Measurements from ENCODE around the gene RNF217. TPM values are rescaled to one million over a fixed set of nuclear protein-coding genes. Genes with fewer than 3 reads are reported as not detected.

Gene RNF217
- total and polyA plus RNA-seq, 5 donors from 2014 or later, result 0.12 TPM; not detected in 4

DNA sequence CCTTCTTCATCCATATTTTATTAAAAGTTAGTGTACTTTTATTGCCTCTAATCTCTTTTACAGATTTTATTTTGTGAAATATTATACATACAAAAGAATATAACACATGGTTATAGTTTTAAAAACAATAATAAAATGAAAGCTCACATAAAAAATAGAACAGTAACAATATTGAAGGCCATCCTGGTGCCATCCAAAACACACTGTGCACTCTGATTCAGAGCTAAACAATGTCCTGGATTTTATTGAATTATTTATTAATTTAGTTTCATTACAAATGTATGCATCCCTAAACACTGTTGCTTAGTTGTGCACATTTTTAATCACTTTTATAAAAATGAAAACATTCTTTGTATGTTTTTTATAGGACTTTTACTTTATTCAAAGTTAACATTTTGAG is 32.9 kb downstream of the RNF217 start:
- no peaks in the 10 kb centered on the region for H3K4me1 Mint-ChIP-seq
- H3K9me3 Mint-ChIP-seq, result peaks cover 0 to 4% (median 0%) of the 10 kb centered on the region in 7 donors
- ATAC-seq (ENCODE audit: low read depth in 2 of 2), result no peak
- no peaks in the 10 kb centered on the region for H3K36me3 Mint-ChIP-seq
- Histone ChIP-seq H3K9me3 (ENCODE audit: control insufficient read depth in 2 of 2, low read length in 2 of 2) (no peaks in the 10 kb centered on the region), H3K36me3 (ENCODE audit: control insufficient read depth, insufficient read depth, low read length) (no peaks in the 10 kb centered on the region), H3K27me3 (ENCODE audit: control insufficient read depth, insufficient read depth, low read length) (no peaks in the 10 kb centered on the region), H3K4me3 (ENCODE audit: low read depth, low read length) (no peak overlapping the region), H3K27ac (ENCODE audit: insufficient read depth, low read length, poor library complexity, severe bottlenecking) (no peak overlapping the region), H3K4me1 (ENCODE audit: control insufficient read depth, insufficient read depth, low read length, poor library complexity, severe bottlenecking) (no peaks in the 10 kb centered on the region)
- DNase-seq, result no peak
- no peak overlapping the region for H3K27ac Mint-ChIP-seq
- H3K4me3 Mint-ChIP-seq, result no peak overlapping the region
- H3K27me3 Mint-ChIP-seq, result no peaks in the 10 kb centered on the region

DNA sequence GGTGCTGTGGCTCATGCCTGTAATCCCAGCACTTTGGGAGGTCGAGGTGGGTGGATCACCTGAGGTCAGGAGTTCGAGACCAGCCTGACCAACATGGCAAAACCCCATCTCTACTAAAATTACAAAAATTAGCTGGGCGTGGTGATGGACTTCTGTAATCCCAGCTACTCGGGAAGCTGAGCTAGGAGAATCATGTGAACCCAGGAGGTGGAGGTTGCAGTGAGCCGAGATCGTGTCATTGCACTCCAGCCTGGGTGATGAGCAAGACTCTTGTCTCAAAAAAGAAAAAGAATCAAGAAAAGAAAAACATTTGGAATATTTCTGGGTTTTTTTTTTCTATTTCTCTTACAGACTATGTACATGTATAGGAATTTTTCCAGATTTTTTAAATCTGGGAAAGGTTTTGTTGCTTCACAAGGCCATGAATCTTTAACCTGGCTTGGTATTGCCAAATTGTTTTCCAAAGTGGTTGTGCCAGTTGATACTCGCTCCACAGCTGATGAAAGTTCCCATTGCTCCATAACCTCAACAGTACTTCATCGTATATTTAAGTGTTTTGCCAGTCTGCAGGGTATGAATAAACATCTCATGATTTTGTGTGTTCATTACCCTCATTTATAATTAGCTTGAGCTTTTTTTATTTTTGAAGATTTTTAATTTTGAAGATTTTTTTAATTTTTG is 33.5 kb downstream of the RNF217 start:
- Mint-ChIP-seq H3K9me3 (peaks cover 0 to 4% (median 0%) of the 10 kb centered on the region in 7 donors), H3K36me3 (no peaks in the 10 kb centered on the region), H3K4me1 (no peaks in the 10 kb centered on the region), H3K4me3 (no peak overlapping the region), H3K27ac (no peak overlapping the region), H3K27me3 (no peaks in the 10 kb centered on the region)
- ATAC-seq (ENCODE audit: low read depth in 2 of 2), result no peak
- no peak for DNase-seq
- no peak overlapping the region for H3K27ac ChIP-seq (ENCODE audit: insufficient read depth, low read length, poor library complexity, severe bottlenecking)
- H3K36me3 ChIP-seq (ENCODE audit: control insufficient read depth, insufficient read depth, low read length), result no peaks in the 10 kb centered on the region
- H3K27me3 ChIP-seq (ENCODE audit: control insufficient read depth, insufficient read depth, low read length), result no peaks in the 10 kb centered on the region
- H3K4me1 ChIP-seq (ENCODE audit: control insufficient read depth, insufficient read depth, low read length, poor library complexity, severe bottlenecking), result no peaks in the 10 kb centered on the region
- H3K4me3 ChIP-seq (ENCODE audit: low read depth, low read length), result no peak overlapping the region
- no peaks in the 10 kb centered on the region for H3K9me3 ChIP-seq (ENCODE audit: control insufficient read depth in 2 of 2, low read length in 2 of 2)

DNA sequence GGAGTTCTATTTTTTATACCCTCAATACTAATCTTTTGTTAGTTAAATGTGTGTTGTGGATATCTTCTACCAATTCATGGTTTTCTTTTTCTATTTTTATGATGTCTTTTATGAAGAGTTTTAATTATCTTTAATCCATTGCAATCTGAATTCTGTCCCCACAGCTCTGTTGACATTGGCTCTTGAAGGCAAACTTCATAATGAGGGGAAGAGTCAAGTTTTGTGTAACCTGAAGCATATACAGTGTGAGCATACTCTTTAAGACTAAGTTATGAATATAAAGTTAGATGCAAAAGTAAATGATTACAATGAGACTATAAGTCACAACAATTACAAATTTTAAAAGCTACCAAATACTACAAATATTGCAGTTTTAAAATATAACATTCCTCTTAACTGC is 34.2 kb downstream of the RNF217 start:
- no peak for DNase-seq
- Mint-ChIP-seq H3K4me3 (no peak overlapping the region), H3K27me3 (no peaks in the 10 kb centered on the region), H3K27ac (no peak overlapping the region), H3K4me1 (no peaks in the 10 kb centered on the region), H3K36me3 (no peaks in the 10 kb centered on the region), H3K9me3 (peaks cover 0 to 4% (median 0%) of the 10 kb centered on the region in 7 donors)
- no peak for ATAC-seq (ENCODE audit: low read depth in 2 of 2)
- Histone ChIP-seq H3K27me3 (ENCODE audit: control insufficient read depth, insufficient read depth, low read length) (no peaks in the 10 kb centered on the region), H3K36me3 (ENCODE audit: control insufficient read depth, insufficient read depth, low read length) (no peaks in the 10 kb centered on the region), H3K4me3 (ENCODE audit: low read depth, low read length) (no peak overlapping the region), H3K4me1 (ENCODE audit: control insufficient read depth, insufficient read depth, low read length, poor library complexity, severe bottlenecking) (no peaks in the 10 kb centered on the region), H3K9me3 (ENCODE audit: control insufficient read depth in 2 of 2, low read length in 2 of 2) (no peaks in the 10 kb centered on the region), H3K27ac (ENCODE audit: insufficient read depth, low read length, poor library complexity, severe bottlenecking) (no peak overlapping the region)

DNA sequence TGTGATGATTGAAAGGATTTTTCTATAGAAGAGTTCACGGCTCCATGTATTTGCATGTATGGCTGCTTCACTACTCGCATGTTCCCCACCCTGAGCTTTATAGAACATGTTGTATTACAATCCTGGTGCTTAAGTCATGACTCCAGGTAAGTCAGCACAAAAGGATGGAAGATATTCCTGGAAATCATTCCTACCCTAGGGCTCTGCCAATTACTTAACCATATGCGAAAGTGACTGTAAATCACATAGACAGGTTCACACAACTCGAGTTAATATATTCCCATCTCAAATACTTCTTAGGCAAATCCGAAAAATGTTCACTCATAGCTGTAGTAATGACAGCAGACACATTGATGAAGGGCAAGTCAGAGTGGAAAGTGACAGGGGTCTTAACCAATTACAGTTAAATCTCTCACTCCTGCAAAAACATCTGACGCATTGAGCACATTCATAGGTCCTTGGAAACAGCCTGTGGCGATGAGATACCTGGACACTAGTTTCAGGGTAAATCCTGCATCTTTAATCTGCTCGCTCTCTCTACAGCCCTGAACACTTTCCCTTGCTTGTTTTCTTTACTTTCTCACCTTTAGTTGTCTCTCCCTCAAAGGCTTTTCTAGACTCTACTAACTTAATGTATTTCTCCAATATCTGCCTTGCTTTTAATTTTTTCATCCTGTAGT is 35.1 kb downstream of the RNF217 start:
- H3K27me3 ChIP-seq (ENCODE audit: control insufficient read depth, insufficient read depth, low read length), result no peaks in the 10 kb centered on the region
- H3K9me3 Mint-ChIP-seq, result peaks cover 0 to 4% (median 0%) of the 10 kb centered on the region in 7 donors
- H3K4me3 Mint-ChIP-seq, result no peak overlapping the region
- H3K36me3 Mint-ChIP-seq, result no peaks in the 10 kb centered on the region
- H3K36me3 ChIP-seq (ENCODE audit: control insufficient read depth, insufficient read depth, low read length), result no peaks in the 10 kb centered on the region
- no peaks in the 10 kb centered on the region for H3K9me3 ChIP-seq (ENCODE audit: control insufficient read depth in 2 of 2, low read length in 2 of 2)
- ATAC-seq (ENCODE audit: low read depth in 2 of 2) (no peak), DNase-seq (no peak)
- H3K4me1 ChIP-seq (ENCODE audit: control insufficient read depth, insufficient read depth, low read length, poor library complexity, severe bottlenecking), result no peaks in the 10 kb centered on the region
- no peaks in the 10 kb centered on the region for H3K4me1 Mint-ChIP-seq
- no peak overlapping the region for H3K27ac Mint-ChIP-seq
- H3K27me3 Mint-ChIP-seq, result no peaks in the 10 kb centered on the region
- H3K27ac ChIP-seq (ENCODE audit: insufficient read depth, low read length, poor library complexity, severe bottlenecking), result no peak overlapping the region
- H3K4me3 ChIP-seq (ENCODE audit: low read depth, low read length), result no peak overlapping the region

DNA sequence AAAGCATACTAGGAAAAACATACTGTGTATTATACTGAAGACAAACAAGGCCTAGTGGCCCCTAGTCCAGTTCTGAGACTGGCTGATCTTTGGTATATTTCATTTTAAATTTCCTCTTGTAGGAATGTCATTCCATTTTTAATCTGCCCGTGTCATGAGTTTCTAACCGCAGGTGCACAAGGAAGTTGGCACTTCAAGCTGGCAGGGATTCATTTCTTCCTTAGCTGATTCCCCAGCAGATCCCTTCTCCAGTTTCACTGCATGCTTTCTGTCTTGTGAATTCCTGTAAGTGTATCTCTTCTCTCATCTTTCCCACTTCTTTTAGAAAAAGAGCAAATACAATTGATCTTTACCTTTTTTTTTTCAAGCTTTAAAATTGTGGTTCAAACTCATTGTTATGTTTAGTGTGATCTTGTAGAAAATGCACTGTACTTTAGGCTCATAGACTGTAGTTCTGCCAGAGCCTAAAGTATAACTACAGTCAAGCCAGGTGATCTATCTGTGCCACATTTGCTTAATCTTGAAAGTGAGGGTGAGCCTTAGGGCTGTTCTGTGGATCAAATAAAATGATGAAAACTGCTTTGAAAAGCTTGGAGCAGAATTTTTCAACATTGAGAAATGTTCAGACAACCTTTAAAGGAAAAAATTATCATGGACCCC is 37.0 kb downstream of the RNF217 start:
- Histone ChIP-seq H3K4me3 (ENCODE audit: low read depth, low read length) (no peak overlapping the region), H3K27me3 (ENCODE audit: control insufficient read depth, insufficient read depth, low read length) (no peaks in the 10 kb centered on the region), H3K4me1 (ENCODE audit: control insufficient read depth, insufficient read depth, low read length, poor library complexity, severe bottlenecking) (no peaks in the 10 kb centered on the region), H3K27ac (ENCODE audit: insufficient read depth, low read length, poor library complexity, severe bottlenecking) (no peak overlapping the region), H3K36me3 (ENCODE audit: control insufficient read depth, insufficient read depth, low read length) (no peaks in the 10 kb centered on the region), H3K9me3 (ENCODE audit: control insufficient read depth in 2 of 2, low read length in 2 of 2) (no peaks in the 10 kb centered on the region)
- Mint-ChIP-seq H3K27me3 (no peaks in the 10 kb centered on the region), H3K4me1 (no peaks in the 10 kb centered on the region), H3K4me3 (no peak overlapping the region), H3K9me3 (peaks cover 0 to 5% (median 0%) of the 10 kb centered on the region in 7 donors), H3K27ac (no peak overlapping the region), H3K36me3 (no peaks in the 10 kb centered on the region)
- DNase-seq (no peak), ATAC-seq (ENCODE audit: low read depth in 2 of 2) (no peak)

DNA sequence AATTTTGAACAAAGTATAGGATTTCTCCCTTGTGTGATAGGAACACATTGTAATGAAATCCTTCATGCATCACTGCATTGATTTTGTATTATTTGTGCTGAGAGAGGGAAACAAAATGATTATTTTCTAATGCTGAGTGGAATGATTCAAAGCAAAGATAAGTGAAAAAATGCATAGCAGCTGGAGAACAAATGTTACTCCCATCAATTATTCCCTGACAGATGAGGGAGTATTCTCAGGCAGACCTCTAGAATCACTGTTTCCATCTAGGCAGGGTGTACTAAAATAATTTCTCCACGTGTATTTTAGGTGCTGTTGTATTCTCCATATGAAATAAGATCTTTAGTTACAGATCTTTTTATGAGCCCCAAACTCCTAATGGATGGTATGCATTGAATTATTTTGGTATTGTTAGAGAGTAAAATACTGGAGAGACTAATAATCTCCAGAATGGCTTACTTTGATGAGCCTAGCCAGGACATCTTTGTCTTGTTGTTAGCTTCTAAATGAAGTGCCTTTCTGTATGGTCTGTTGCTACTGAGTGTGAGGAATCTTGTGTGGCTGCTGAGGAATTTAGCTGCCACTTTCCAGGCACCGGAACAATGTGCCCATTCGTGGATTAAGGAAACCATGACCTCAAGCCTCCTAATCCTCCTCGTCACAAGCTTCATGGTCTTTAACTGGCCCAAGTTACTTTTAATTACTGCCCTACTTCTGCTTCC is 39.6 kb downstream of the RNF217 start:
- no peaks in the 10 kb centered on the region for H3K36me3 Mint-ChIP-seq
- peaks cover 0 to 7% (median 0%) of the 10 kb centered on the region in 7 donors for H3K9me3 Mint-ChIP-seq
- no peaks in the 10 kb centered on the region for H3K27me3 ChIP-seq (ENCODE audit: control insufficient read depth, insufficient read depth, low read length)
- peaks cover 4% of the 10 kb centered on the region for H3K27me3 Mint-ChIP-seq
- H3K4me1 ChIP-seq (ENCODE audit: control insufficient read depth, insufficient read depth, low read length, poor library complexity, severe bottlenecking), result no peaks in the 10 kb centered on the region
- H3K27ac Mint-ChIP-seq, result no peak overlapping the region
- no peak overlapping the region for H3K27ac ChIP-seq (ENCODE audit: insufficient read depth, low read length, poor library complexity, severe bottlenecking)
- H3K4me3 ChIP-seq (ENCODE audit: low read depth, low read length), result no peak overlapping the region
- H3K36me3 ChIP-seq (ENCODE audit: control insufficient read depth, insufficient read depth, low read length), result no peaks in the 10 kb centered on the region
- no peak overlapping the region for H3K4me3 Mint-ChIP-seq
- ATAC-seq (ENCODE audit: low read depth in 2 of 2) (no peak), DNase-seq (no peak)
- H3K9me3 ChIP-seq (ENCODE audit: control insufficient read depth in 2 of 2, low read length in 2 of 2), result no peaks in the 10 kb centered on the region
- H3K4me1 Mint-ChIP-seq, result no peaks in the 10 kb centered on the region

DNA sequence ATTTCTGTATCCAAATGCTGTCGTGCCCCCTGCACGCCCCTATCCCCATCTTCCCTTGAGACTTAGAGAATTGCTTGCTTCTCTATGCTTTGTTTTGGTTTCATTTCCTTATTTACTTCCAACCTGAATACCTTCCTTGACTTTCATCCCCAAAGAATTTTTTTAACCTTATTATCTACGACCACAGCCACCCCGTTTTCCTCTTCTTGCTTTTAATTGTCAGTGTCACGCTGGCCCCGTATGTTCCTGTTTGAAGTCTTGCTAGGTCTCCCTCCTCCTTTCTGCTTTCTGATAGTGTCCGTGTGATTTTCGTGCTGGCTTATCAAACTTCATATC is 40.1 kb downstream of the RNF217 start:
- DNase-seq (no peak), ATAC-seq (ENCODE audit: low read depth in 2 of 2) (no peak)
- Mint-ChIP-seq H3K36me3 (no peaks in the 10 kb centered on the region), H3K4me1 (no peaks in the 10 kb centered on the region), H3K27ac (no peak overlapping the region), H3K9me3 (peaks cover 0 to 7% (median under 1%) of the 10 kb centered on the region in 7 donors), H3K27me3 (peaks cover 4% of the 10 kb centered on the region), H3K4me3 (no peak overlapping the region)
- Histone ChIP-seq H3K9me3 (ENCODE audit: control insufficient read depth in 2 of 2, low read length in 2 of 2) (no peaks in the 10 kb centered on the region), H3K27me3 (ENCODE audit: control insufficient read depth, insufficient read depth, low read length) (no peaks in the 10 kb centered on the region), H3K36me3 (ENCODE audit: control insufficient read depth, insufficient read depth, low read length) (no peaks in the 10 kb centered on the region), H3K4me3 (ENCODE audit: low read depth, low read length) (no peak overlapping the region), H3K27ac (ENCODE audit: insufficient read depth, low read length, poor library complexity, severe bottlenecking) (no peak overlapping the region), H3K4me1 (ENCODE audit: control insufficient read depth, insufficient read depth, low read length, poor library complexity, severe bottlenecking) (no peaks in the 10 kb centered on the region)
